ENCODE data around the gene NFILZ.
"Not testable (repeated sequence)": the region's sequence is repeated elsewhere in the genome, so short reads cannot be mapped to it uniquely, and the experiment has no call there.

Gene NFILZ

DNA sequence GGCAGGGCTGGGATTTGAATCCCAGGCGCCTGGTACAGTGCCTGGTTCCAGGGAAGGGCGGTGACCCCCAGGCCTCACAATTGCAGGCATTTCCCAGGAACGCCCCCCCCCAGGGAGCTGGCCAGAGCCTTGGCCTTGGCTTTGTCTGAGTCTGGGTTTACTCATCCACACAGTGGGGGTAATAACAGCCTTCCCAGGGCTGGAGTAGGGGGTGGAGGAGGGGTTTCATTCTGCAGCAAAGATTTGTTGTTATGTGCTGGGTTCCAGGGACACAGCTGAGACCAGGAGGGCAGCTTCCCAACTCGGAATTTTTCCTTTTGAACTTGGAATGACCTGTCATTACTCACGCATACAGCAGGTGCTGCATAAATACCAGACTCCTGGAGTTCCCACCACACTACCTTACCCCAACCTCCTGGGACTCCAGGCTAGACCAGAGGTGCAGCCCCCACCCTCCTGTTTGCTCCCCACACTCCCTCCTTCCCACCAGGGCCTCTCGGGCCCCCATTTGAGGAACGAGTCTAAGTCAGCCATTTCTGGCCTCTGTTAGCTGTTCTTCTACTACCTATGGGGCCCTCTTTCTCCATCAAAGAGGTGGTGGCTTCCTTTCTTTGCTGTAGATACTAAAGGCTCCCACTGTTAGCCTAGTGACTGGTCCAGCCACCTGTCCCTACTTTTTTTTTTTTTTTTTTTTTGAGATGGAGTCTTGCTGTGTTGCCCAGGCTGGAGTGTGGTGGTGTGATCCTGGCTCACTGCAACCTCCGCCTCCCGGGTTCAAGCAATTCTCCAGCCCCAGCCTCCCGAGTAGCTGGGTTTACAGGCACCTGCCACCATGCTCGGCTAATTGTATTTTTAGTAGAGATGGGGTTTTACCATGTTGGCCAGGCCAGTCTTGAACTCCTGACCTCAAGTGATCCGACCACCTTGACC is 18.3 kb upstream of the NFILZ start:
- peak; percentile 18 for DNase-seq

DNA sequence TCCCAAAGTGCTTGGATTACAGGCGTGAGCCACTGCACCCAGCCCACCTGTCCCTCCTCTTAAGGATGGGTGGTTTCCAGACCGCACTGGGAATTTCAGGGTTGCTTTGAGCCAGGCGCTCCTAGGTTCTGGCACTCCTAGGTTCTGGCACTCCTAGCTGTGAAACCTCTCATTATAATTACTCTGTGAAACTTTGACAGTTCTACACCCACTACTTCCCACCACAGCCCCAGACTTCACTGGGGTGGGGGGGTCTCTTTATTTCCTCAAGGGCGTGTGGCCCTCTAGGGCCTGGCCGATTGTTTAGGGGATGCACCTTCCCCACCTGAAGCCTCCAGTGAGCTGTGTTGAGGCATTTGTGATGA is 17.6 kb upstream of the NFILZ start:
- no peak for DNase-seq

- DNase-seq = no peak
These were observed 16.0 kb upstream of the NFILZ start for GRCh38 chr19:8614455-8614854.

- no peak for DNase-seq
These were observed 15.4 kb upstream of the NFILZ start for GRCh38 chr19:8615024-8615423.

DNA sequence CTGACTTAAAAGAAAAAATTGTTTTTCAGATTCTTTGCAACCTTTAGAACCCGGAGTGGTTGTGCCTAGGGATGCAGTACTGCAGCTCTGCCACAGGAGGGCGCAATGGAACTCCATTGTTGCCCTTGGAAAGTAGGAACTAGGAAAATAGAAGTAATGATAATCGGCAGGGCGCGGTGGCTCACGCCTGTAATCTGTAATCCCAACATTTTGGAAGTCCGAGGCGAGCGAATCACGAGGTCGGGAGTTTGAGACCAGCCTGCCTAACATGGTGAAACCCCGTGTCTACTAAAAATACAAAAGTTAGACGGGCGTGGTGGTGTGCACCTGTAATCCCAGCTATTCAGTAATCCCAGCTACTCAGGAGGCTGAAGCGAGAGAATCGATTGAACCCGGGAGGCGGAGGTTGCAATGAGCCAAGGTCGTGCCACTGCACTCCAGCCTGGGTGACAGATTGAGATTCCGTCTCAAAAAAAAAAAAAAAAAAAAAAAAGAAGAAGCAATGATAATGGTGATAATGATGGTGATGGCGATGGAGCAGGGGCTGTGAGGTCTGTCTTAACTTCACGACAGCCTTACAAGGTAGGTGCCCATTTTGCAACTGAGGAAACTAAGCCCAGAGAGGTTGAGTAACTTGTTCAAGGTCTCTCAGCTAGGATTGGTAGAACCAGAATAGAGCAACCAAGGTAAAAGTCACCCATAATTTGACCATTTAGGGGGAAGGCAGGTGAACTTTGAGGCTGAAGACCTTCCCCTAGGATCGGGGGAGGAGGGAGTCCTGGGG is 14.4 kb upstream of the NFILZ start:
- DNase-seq = peak; percentile 67

DNA sequence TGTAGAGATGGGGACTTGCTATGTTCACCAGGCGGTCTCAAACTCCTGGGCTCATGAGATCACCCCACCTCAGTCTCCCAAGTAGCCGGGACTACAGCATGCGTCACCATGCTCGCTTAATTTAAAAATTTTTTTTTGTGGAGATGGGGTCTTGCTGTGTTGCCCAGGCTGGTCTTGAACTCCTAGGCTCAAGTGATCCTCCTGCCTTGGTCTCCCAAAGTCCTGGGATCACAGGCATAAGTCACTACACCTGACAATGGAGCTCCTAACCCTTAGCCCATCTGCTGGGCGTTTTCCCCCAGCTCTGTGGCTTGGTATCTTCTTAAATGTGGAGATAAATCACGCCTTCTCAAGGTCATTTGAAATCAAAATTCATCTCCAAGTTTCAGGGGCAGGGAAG is 13.6 kb upstream of the NFILZ start:
- DNase-seq = no peak

DNA sequence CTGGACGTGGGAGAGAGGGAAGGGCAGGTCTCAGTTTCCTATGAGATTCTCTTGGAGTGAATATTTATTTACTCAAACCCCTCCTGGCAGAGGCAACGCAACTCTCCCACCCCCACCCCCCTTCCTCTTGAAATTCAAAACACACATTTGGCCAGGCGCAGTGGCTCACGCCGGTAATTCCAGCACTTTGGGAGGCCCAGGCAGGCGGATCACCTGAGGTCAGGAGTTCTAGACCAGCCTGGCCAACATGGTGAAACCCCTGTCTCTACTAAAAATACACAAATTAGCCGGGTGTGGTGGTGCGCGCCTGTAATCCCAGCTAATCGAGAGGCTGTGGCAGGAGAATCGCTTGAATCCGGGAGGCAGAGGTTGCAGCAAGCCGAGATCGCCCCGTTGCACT is 13.1 kb upstream of the NFILZ start:
- not testable (repeated sequence) for DNase-seq

DNA sequence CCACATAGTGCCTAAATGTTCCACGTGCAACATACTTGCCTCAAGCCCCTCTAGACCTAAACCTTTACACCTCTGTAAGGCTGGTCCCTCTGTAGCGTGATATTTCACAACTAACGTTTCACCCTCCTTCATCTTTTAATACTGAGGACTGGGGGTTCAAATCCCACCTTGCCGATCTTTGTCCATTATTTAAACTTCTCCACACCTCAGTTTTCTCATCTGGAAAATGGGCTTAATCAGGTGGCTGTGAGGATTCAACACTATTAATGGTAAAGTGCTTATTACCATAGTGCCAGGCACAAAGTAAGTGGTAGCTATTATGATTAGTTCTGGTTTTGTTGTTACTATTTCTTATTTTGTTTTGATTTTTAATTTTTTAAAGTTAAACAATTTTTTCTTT is 12.4 kb upstream of the NFILZ start:
- no peak for DNase-seq

DNA sequence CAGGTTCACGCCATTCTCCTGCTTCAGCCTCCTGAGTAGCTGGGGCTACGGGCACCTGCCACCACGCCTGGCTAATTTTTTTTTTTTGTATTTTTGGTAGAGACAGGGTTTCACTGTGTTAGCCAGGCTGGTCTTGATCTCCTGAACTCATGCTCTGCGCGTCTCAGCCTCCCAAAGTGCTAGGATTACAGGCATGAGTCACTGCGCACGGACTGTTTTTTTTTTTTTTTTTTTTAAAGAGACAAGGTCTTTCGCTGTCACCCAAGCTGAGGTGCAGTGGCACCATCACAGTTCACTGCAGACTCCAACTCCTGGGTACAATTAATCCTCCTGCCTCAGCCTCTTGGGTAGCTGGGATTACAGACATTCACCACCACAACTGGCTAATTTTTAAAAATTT is 11.7 kb upstream of the NFILZ start:
- no peak for DNase-seq

- not testable (repeated sequence) for DNase-seq
These were observed 7.5 kb upstream of the NFILZ start for GRCh38 chr19:8622886-8623285.

DNA sequence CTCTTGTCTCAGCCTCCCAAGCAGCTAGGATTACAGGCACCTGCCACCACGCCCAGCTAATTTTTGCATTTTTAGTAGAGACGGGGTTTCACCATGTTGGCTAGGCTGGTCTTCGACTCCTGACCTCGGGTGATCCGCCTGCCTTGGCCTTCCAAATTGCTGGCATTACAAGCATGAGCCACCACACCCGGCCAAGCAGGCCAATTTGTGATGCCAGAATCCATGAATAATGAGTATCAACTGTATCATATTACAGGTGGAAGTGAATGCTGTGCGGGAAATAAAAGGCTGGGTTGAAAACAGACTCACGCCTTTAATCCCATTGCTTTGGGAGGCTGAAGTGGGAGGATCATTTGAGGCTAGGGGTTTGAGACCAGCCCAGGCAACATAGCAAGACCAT is 3.6 kb upstream of the NFILZ start:
- DNase-seq = no peak

GRCh38 chr19:8629184-8629583 is 1.2 kb upstream of the NFILZ start:
- DNase-seq = no peak

DNA sequence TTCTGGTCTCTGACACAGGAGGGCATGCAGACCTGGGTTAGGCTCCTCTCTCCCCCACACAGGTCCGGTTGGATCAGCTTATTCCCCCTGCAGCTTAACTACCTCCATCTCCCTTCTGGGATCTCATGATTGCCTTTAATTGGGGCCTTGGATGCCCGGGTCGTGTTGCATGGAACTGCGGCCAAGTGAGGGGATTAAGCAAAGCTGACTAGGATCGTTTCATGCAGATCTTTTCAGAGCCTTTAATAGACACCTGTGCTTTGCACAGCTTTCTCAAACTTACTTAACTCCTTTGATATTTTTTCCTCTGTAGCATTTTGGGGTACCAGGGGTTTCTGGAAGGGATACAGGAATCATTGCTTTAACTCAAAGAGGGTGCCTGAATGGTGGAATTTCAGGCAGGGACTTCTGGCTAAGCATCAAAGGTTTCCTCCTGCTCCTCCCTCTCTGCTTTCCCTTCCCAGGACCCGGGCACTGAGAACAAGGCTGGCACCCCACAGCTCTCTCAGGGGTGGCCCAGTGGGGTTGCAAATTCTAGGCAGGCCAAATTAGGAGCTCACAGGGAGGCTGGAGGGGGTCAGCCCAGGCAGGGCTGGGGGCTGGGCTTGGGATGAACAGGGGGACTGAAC is 477 bp downstream of the NFILZ start:
- no peak for DNase-seq

DNA sequence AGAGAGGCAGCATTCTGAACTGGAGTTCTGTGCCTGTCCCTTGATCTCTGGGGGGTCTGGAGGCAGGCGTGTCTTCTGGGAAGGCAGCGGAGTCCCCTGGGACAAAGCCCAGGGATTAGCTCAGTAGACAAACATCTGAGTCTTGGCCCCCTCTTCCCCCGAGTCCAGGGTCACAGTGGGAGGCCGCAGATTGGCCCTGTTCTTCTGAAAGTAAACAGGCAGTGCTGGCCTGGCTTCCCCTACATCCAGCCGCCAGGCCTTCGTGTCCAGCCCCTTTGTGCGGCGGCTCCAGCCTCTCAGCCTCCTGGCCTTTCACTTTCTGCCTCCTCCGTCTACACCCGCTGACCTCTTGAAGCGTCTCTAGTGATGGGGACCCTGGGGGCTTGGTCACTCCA is 989 bp downstream of the NFILZ start:
- no peak for DNase-seq

GRCh38 chr19:8635422-8635821 is 5.0 kb downstream of the NFILZ start:
- no peak for DNase-seq

GRCh38 chr19:8637070-8637469 is 6.6 kb downstream of the NFILZ start:
- DNase-seq = not testable (repeated sequence)

GRCh38 chr19:8638078-8638619 is 7.7 kb downstream of the NFILZ start:
- no peak for DNase-seq

DNA sequence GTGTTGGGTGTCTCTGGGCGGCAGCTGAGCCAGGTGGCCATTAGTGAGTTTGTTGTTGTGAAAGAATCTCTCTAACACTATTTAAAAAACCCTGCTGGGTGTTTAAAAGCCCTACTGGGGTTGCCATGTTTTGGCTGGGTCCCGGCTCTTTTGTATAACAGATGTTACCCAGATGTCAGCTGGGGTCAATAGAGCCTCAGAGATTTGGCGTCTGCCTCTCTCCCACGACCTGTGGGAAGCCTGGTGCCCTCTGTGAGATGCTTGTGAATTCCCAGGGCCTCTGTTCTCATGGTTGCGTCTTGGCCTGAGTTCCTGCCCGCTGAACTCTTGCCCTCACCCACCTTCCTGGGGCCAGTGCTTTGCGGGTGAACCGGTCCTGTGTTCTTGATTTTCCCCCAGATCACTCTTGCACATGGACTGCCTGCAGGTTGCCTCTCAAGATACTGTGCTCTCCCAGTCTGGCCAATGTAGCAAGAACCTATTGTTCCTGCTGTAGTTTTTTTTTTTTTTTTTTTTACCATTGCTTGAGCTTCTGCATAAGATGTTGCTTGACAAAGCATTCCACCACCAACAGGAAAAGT is 9.5 kb downstream of the NFILZ start:
- DNase-seq = no peak

DNA sequence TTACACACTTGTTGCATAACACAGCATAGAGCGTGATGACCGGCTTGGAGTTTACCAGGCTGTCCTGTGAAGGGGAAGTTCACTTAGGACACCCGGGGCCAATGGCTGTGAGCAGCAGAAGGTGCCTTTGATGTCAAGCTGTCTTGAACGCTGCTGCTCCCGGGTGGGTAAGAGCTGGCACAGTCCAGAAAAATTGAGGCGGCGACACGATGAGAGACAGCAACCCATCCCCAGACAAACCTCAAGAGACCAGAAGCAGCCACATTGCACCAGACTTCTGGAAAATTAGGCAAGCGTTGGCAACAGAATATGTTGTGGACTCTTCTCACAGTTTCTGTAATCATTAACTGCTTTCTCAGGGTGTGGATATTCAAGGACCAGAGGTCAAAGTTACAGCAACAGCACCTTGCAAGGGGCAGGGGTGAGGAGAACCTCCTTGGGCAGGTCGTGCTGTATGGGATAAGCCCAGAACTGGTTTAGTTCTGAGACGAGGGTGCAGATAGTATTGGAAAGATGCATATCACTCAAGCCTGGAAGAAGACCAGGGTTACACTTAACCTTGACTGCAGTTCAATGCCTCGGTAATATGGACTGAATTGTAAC is 10.1 kb downstream of the NFILZ start:
- DNase-seq = peak; percentile 13

DNA sequence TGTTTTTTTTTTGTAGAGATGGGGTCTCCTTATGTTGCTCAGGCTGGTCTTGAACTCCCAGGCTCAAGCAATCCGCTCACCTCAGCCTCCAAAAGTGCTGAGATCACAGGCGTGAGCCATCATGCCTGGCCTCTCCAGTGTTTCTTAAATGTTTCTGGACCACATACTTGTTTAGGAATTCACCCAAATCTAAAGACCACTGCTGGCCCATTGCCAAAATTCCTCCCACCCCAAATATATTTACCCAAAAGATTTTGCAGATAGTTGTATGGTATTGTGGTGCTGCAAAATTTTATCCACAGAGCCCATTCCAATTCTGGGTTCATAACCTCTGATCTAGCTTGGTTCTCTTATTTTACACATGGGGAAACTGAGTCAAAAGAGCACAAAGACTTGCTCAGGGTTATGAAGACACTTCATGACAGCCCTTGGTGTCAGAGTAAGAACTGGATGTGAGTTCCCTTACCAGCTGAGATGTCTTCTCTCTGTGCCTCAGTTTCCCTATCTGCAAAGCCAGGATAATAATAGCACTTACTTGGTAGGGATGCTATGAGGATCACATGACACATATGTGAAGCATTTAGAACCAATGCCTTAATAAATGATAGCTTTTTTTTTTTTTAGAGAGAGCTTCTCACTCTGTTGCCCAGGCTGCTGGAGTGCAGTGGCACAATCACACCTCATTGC is 10.9 kb downstream of the NFILZ start:
- no peak for DNase-seq

- DNase-seq = peak; percentile 64
These were observed 11.6 kb downstream of the NFILZ start for GRCh38 chr19:8641908-8642547.
